HG02763 (cell line): ENCODE measurements around the gene WDR87.
"Not testable (repeated sequence)": the region's sequence is repeated elsewhere in the genome, so short reads cannot be mapped to it uniquely, and the experiment has no call there.

Experiments
- ATAC-seq: cut with Tn5 transposase; IDR thresholded peaks from one replicate; pipeline ENCODE4 v1.9.1; 2021; ENCODE audit warnings: mild to moderate bottlenecking, moderate library complexity; ENCODE audit not compliant: unreplicated experiment

WDR87 gene

DNA sequence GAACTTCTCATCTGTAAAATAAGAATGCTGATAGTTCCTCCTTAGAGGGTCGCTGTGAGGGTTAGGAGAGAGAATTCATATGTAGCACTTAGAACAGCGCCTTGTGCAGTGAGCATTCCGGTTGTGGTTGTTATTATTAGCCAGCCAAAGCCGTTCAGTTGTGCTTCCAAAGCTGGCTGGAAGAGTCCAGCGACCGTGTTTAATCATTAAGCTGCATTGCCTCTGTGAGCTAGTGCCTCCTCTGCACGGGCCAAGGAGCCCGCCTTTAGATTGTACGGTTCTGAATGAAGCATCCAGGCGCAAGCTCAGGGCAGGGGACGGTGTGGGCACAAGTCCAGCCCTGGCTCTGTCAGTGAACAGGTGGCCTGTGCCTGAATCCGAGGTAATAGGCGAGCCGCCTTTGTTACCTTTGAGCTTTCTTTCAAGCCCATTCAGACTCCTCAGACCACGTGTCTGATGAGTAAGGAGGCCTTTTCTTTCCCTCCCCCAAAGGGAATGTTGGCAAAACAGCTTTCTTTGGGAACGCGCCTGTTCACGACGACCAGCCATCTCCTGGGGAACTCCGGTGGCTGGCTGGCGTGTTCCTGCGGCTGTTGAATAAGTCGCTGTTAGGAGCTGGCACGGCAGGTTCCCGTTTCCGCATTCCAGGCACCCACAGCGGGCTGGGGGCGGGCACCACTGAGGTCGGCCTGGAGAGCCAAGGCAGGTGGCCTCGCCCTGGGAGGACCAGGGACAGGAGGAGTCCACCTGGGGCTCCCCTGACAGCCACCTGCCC lies 25.7 kb upstream of the WDR87 start:
- ATAC-seq = peak; percentile 39

DNA sequence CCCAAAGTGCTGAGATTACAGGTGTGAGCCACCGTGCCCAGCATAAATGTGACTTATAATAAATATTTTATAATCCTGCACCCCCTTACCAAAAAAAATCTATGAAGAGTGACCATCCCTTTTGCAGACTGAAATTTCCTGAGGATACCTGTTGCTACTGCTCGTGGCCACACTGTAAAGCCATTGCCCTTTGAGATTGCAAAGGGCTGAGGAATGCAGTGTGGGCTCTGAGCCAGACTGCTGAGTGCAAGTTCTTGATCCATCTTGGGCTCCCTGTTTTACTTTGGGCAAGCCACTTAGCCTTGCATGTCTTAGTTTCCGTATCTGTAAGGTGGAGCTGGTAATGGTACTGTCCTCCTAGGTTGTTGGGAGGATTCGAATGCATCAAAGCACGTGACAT lies 24.0 kb upstream of the WDR87 start:
- no peak for ATAC-seq

DNA sequence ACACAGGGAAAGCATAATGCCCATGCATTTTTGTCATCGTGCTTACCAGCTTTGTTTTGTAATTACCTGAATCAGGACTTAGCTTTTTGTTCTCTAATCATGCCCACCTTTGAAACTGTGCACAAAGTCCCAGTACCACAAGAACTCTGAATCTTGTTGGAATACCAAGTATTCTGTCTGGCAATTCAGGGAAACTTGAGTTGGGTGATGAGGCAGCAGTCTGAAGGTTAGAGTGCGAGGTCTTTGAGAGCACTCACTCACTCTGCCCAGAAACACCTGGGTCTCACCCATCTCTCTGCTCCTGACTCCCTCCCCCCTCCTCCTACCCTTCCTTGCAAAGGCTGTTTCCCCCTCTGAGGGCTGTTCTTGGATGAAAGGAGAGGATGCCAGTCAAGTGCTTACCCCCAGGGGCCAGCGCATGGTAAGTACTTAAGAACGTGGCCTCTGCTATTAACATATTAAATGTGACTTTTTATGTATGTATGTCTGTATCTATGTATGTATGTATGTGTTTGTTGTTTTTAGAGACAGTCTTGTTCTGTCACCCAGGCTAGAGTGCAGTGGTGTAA lies 23.0 kb upstream of the WDR87 start:
- ATAC-seq = no peak

DNA sequence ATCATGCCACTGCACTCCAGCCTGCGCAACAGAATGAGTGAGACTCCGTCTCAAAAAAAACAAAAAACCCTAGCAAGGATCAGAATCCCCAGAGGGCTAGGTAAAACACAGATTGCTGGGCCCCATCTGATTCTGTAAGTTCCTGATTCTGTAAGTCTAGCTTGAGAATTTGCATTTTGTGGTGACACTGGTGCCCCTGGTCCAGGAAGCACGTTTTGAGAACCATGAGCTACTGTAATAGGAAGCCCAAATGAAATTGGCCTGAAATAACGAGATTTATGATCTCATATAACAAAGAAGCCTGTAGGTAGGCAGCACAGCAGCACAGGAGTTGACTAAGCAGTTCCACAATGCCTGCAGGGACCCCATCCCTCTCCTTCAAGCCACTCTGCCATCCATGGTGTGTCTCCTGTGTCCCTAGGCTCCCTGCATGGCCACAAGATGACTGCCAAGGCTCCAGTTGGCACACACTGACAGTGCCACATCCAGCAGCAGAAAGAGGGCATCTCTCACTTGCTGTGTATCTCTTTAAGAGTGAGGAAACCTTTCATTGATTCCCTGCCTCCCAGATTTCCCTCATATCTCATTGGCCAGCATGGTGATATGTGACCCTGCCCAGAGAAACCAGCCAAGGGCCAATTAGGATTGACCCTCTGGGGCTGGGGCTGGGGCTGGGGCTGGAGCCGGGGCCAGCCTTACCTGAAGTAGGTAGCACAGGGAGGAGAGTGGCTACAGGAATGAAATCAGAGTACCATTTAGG lies 22.3 kb upstream of the WDR87 start:
- ATAC-seq = peak; percentile 47

DNA sequence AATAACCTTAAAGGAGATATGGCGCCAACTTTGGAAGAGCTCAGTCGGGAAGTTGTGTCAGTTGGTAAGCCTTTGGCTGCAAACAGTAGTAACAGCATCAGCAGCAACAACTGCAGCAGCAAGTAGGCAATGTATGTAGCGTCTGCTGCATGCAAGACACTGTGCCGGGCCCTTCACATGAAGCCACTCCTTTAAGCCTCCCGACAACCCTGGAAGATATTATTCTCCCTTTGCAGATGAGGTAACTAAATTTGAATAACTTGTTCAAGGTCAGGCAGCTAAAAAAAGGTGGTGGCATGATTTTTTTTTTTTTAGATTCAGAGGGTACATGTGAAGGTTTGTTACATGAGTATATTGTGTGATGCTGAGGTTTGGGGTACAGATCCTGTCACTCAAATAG lies 20.3 kb upstream of the WDR87 start:
- ATAC-seq = no peak

DNA sequence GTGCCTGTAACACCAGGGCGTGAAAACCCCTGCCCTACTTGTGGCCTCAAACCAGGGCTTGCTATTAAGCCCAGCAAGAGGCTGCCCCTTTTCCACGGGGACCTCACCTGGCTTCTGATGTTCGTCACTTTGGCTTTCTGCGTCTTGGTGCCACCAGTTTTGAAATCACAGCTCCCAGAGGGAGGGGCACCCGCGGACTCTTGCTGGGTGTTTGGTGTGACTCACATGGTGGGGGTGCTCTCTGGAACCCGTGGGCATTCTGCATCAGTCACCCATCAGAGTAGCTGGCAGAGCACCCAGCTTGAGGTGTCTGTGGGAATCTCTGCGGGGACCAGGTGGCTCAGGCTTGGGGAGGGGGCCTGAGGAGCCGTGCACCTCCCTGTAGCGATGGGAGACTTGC lies 19.9 kb upstream of the WDR87 start:
- ATAC-seq = no peak

DNA sequence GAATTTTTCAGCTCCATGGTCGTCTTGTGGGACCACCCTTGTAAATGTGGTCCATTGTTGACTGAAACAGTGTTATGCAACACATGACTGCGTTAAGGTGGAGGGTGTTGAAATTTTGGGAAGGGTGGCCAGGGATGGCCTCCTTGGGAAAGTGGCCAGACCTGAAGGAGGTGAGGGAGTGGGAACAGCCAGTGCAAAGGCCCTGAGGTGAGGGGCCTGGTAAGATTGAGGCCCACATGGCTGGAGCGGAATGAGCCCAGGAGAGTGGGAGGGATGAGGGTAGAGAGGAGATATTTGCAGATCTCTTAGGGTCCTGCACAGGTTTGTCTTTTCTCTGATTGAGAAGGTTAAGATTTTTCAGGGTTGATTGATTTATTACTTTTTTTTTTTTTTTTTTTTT lies 18.8 kb upstream of the WDR87 start:
- ATAC-seq = no peak

DNA sequence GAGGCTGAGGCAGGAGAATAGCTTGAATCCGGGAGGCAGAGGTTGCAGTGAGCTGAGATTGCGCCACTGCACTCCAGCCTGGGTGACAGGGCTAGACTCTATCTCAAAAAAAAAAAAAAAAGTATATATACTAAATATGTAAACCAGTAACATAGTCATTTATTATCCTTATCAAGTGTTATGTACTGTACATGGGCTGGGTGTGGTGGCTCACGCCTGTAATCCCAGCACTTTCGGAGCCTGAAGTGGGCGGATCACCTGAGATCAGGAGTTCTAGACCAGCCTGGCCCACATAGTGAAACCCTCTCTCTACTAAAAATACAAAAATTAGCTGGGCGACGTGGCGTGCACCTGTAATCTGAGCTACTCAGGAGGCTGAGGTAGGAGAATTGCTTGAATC lies 18.2 kb upstream of the WDR87 start:
- not testable (repeated sequence) for ATAC-seq

DNA sequence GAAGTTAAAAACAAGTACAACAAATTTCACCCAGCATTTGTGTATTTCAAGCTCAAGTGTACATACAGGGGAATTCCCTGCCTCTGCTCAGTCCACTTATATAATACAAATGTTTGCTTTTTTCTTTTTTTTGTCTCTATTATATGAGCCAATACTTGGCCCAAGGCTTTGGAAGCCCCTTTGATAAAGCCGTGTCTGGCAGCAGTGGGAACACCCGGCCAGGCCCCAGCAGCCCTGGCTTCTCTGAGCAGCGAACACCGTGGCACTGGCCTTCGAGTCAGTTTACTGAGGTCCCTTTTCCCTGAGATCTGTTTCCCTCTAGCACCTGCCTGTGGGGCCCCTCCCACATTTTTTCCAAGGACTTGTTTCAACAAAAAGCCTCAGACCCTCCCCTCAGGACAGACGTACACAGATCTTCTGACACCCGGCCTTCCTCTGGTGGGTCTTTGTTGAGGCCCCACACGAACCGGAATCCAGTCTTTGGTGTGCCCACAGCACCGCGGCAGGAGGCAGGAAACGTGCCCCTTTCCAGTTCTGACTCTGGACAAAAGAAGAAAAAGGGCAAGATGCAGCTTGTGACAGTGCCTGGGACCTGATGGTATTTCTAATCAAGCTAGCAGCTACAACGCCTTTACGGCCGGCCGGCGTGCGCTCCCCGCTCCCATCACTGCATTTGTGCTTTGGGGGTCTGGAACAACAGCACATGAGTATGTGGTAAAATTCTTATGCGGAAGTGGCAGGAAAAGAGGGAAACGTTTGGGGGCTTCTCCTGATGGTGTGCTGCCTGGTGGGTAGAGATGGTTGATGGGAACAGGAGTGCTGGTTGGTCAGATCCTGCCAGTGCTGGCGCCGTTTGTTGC lies 14.4 kb upstream of the WDR87 start:
- no peak for ATAC-seq

DNA sequence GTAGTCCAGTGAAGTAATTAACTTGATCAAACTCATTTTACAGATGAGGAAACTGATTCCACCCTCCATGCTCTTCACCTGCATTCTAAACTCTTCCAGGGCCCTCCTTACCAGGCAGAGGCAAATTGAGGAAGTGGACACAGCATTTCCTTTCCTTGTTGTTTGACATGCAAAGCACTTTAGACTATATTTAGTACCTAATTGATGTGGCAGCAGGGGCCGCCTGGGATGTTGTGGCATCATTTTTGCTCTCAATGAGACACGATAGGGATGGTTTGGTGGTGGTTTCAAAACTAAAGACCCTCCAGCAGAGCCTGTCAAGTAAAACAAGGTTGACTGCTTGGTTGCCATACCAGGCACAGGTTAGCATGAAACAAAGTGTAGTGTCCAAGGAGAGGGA lies 8.5 kb upstream of the WDR87 start:
- ATAC-seq = no peak

DNA sequence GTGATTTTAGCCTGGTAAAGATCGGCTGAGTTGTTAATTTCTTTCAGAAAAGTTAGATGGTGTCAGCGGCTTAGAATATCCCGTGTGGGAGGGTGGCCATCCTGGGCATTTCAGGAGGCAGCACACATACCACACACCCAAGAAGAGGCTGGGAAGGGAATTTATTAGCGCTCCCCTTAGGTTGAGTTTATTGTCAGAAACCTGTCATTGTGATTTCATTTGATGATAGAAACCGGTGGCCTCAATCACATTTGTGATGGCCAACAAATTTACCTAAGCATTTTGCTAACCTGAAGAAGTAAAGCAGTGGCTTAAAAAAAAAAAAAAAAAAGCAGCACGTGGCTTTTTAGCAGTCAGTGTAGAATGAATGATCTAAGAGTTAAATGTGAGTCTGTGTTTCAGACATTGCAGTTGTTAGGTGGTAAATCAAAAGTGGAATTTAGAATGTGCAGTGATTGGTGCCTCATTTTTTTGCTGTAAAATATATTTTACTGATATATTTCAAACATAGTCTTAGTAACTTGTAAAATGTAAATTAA lies 3.3 kb upstream of the WDR87 start:
- ATAC-seq = no peak

DNA sequence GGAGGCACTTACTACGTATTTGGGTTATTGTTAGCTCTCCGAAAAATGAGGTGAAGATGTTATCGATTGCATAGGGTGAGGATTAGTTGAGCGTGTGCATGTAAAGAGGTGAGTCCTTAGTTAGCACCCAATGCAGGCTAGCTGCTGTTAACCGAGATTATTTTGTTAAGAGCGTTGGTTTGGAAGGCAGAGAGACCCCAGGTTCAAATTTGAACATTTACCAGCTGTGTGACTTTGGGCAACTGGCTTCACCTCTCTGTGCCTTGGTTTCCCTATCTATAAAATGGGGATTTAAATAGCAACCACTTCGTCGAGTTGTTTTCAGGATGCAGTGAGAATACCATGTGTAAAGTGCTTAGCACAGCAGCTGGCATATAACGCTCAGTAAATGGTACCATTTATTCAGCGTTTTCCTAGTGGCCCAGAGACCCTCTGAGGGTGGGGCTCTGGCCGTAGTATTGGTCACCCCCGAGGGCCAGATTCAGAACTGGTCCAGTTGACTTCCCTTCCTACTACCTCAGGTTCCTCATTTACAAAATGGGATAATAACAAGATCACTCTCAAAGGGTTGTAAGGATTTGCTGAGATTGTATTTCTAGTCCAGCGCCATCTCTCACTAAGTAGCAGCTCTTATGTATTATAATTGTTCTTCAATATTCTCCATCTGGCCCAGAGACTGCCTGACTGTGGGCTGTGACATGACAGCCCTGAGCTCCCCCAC lies 1.5 kb upstream of the WDR87 start:
- no peak for ATAC-seq

DNA sequence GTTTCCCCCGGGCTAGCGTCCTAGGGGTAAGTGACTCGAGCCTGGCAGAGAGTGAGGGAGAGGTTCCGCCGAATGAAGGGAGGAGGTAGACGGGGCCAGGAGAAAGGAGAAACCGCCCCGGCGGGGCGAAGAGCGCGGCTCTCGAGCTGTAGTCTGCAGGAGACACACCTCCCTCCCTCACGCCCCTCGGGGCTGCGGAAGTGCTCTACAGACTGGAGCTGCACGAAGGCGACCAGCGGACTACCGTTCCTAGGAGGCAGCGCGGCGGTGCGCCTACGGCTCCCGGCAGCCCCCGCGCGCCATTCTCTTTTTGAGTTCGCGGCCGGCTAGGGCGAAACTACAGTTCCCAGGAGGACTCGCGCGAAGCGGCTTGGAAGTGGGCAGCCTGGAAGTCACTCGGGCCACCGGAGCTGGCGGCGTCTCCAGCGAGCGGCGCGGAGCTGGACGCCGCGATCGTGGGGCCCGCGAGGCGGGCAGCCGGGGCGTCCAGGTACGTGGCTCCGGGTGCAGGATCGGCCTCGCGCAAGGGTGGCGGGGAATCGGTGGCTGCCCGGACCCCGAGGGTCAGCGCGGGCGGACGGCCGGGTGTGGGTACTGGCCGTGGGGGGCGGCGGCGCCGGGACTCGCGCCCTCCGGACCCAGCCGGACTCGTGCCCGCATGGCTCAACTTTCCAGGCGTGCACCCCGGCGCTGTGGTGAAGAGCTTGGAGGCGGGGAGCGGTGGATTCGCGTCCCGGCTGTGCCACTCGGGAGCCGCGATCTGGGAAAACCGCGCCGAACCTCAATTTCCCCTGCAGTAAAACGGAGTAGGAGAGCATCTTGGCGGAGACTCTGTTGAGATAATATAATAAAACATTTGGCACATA lies 708 bp upstream of the WDR87 start, which contains the start of gene SIPA1L3:
TSS of gene SIPA1L3 (plus strand) at position 340 of the 866 bp plus-strand sequence. CDS start 174,358 bp downstream, outside the sequence.
- peak; percentile 81 for ATAC-seq

DNA sequence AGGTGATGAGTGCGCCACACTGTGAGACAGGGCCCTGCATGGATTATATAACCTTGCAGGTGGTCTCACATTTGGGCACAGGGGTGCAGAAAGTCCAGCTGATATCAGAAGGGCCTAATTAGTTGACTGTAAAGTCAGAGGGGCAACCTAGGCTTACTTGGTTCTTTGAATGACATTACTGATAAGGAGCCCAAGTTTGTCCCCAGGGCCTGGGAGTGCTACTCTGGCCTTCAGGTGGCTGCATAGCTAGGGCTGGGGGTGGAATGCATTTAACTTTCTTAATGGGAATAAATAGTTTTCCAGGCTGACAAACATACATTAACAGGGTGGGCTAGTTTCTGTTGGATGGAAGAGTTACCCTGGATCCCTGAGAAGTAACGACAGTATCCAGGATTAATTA lies 3.3 kb downstream of the WDR87 start:
- ATAC-seq = no peak

DNA sequence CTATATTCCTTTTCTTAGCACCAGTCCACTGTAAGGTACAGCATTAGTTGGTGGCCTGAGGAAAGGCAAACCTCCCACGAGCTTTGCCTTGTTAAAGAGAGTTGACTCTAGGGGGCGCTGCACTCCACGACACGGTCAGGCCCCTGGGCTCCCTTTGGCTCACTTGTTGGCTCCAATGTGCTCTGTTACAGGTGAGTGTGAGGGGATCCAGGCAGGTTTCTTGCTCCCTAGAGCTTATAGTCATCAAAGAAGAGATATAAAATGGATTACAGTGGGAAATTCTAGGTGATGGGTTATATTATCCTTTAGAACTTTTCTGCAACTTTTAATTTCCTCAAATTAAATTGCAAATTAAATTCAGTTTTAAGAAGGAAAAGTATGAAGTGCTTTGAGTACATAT lies 3.7 kb downstream of the WDR87 start:
- ATAC-seq = no peak

DNA sequence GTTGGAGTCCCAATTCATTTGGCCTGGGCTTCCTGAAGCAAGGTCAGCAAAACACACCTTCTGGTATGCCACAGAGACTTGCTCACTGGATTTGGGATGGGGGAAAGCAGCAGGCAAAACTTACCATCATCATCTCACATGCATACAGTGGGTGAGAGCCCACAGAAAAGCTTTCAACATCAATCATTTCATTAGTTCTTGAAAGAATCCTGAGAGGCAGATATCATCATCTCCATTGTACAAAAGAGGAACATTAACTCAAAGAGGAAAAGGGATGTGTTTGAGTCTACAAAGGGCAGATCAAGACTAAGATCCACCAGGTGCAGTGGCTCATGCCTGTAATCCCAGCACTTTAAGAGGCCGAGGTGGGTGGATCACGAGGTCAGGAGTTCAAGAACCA lies 6.4 kb downstream of the WDR87 start:
- ATAC-seq = no peak

DNA sequence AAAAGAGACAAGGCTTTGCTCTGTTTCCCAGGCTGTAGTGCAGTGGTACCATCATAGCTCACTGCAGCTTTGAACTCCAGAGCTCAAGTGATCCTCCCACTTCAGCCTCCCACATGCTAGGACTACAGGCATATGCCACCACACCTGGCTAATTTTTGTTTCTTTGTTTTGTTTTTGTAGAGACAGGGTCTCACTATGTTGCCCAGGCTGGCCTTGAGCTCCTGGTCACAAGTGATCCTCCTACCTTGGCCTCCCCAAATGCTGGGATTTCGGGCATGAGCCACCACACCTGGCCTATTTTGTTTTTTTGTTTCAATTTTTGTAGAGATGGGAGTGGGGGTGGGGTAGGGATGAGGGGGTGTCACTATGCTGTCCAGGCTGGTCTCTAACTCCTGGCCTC lies 6.9 kb downstream of the WDR87 start:
- no peak for ATAC-seq

DNA sequence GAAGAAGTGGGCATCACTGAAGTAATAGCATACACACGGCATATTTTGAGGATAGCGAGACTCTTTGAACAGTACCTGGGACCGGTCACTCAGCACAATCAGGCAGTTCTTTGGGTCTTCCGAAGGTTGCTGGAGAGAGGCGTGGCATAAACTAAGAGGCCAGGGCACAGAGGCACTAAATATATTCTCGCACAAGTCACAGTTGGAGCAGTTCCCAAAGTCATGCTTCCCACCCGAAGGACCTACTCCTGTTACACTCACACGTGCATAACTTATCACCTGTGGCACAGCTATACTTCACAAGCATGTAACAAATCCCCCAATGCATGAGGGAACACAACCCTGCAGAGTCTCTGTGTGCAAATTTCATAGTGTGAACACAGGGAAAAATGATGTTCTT lies 10.2 kb downstream of the WDR87 start:
- ATAC-seq = no peak
